Suprapubic skin (tissue), 3 donors: ENCODE results near the gene ICA1.

Experiments
- CTCF ChIP-seq, 2 donors: fragments of 200-600 bp in 1 of 2; fragments of 450-650 bp in 1 of 2; sonication (generic) in 1 of 2; IDR thresholded peaks; one replicate each; pipeline ENCODE4 v1.5.1; 2016 to 2019; ENCODE audit warnings: antibody characterized with exemption in 2 of 2, mild to moderate bottlenecking in 1 of 2, moderate library complexity in 1 of 2
- POLR2AphosphoS5 ChIP-seq, 3 donors: sonication (generic); formaldehyde crosslinking; IDR thresholded peaks; one replicate each; pipeline ENCODE4 v1.6.1; 2017; ENCODE audit warnings: antibody characterized with exemption in 3 of 3

DNA sequence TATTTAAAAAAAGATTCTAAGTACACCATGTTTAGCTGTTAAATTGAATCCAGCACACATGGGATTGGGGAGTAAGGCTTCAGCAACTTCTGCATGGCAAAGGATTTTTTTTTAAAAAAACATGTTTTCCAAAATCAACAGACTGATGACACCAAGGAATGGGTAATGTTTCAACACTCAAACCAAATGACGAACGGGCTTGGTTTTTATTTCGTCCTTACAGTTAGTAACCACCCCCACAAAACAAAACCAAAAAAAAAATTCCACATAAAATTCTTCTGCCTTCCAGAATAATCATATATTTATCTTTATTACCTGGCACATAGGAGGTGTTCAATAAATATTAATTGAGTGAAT, 45.7 kb downstream of the ICA1 start:
- TF ChIP-seq CTCF (IDR thresholded peaks at IDR 0.05) (no peak), POLR2AphosphoS5 (IDR thresholded peaks at IDR 0.05) (no peak)
